H1 (cell line): ENCODE results near the gene NECTIN2. TPM values are rescaled to one million over a fixed set of nuclear protein-coding genes. Genes with fewer than 3 reads are reported as not detected.

Experiments used
- CHD7 ChIP-seq: fragments of 300-600 bp; sonication (generic); IDR thresholded peaks from 2 replicates; pipeline ENCODE4 v1.7.1; 2012; ENCODE audit warnings: low read length, moderate library complexity, mild to moderate bottlenecking, inconsistent platforms; ENCODE audit not compliant: insufficient replicate concordance
- EP300 ChIP-seq, 2 experiments: IDR thresholded peaks; 1 replicate in 1 of 2; 2 replicates in 1 of 2; pipeline ENCODE4 v1.6.1; 2011 to 2012; ENCODE audit warnings: low read depth in 2 of 2, low read length in 2 of 2, mild to moderate bottlenecking in 2 of 2, borderline replicate concordance in 1 of 2, inconsistent platforms in 1 of 2, moderate library complexity in 1 of 2
- polyA plus RNA-seq, 7 experiments: library from polyadenylated mRNA; depleted of rRNA in 3 of 7; stranded (reverse) in 5 of 7; unstranded in 2 of 7; fragments of >200 nt in 5 of 7; fragments of 200-250 nt in 2 of 7; gene quantifications; 1 replicate in 5 of 7; 2 replicates in 1 of 7; 4 replicates in 1 of 7; pipeline versions ENCODE4 v1.2.1 to v1.2.3, GENCODE V29; 2011 to 2013; ENCODE audit warnings: missing spikeins in 2 of 7, mixed read lengths in 2 of 7
- total RNA-seq: library from RNA; stranded (reverse); fragmentation: NEBNext Ultra II Directional; extraction: Animal tissue kit (Norgen Biotek cat#: 25700); gene quantifications from 2 replicates; pipeline ENCODE4 v1.2.1, GENCODE V29; 2021

Gene NECTIN2
- total and polyA plus RNA-seq, 2 of the 8 experiments (the other 6 are each of a cell fraction or from before 2014, with no cell fraction given): 184 to 237 TPM

- no peak for TF ChIP-seq CHD7
- no peak for TF ChIP-seq EP300 (IDR thresholded peaks at IDR 0.05; ENCODE audit: borderline replicate concordance in 1 of 2, low read depth in 2 of 2, low read length in 2 of 2)
- TF ChIP-seq, all 59 proteins: peak for 0
These were observed 4.6 kb downstream of the NECTIN2 start (continued) for GRCh38 chr19:44850641-44851109.
